HEK293 (cell line): ENCODE measurements around the gene LPAR2.

Experiments used
- CTCF ChIA-PET: fragments of 350-600 bp; formaldehyde crosslinking; extraction: SDS; loops from one replicate; lab custom pipeline; 2021; ENCODE audit warnings: antibody characterized with exemption; lab: Yijun Ruan, JAX
- POLR2A ChIA-PET: fragments of 300-600 bp; formaldehyde crosslinking; extraction: SDS; loops from one replicate; lab custom pipeline; 2020; ENCODE audit warnings: antibody characterized with exemption, inconsistent platforms; lab: Yijun Ruan, JAX
- H3K27ac ChIP-seq: fragments of 200-500 bp; sonication (Bioruptor generic); 2 replicates; pipeline ENCODE4 v1.5.1; 2014; ENCODE audit warnings: low read depth, low read length, control low read depth, inconsistent platforms; ENCODE audit errors: extremely low read depth
- H3K36me3 ChIP-seq, 2 experiments: fragments of 200-500 bp in 1 of 2; sonication (Bioruptor generic) in 1 of 2; 1 replicate in 1 of 2; 2 replicates in 1 of 2; pipeline ENCODE4 v1.5.1; 2014 to 2017; ENCODE audit warnings: inconsistent platforms in 2 of 2, low read length in 2 of 2; ENCODE audit not compliant: control insufficient read depth in 2 of 2, insufficient read depth in 1 of 2
- H3K4me1 ChIP-seq: fragments of 200-500 bp; sonication (Bioruptor generic); 2 replicates; pipeline ENCODE4 v1.5.1; 2014; ENCODE audit warnings: mild to moderate bottlenecking, low read length, inconsistent platforms; ENCODE audit not compliant: control insufficient read depth, insufficient read depth
- H3K4me3 ChIP-seq: 2 replicates; pipeline ENCODE4 v1.5.1; 2011; ENCODE audit warnings: low read depth, mild to moderate bottlenecking, control low read depth, low read length, moderate library complexity
- H3K9me3 ChIP-seq: fragments of 200-500 bp; sonication (Bioruptor generic); 2 replicates; pipeline ENCODE4 v1.5.1; 2014; ENCODE audit warnings: low read depth, low read length, inconsistent platforms; ENCODE audit not compliant: control insufficient read depth, insufficient read depth
- GLI2 ChIP-seq: fragments of 450-650 bp; formaldehyde crosslinking; IDR thresholded peaks from 2 replicates; pipeline ENCODE4; 2017; ENCODE audit warnings: missing biosample characterization, missing genetic modification characterization, low read depth, borderline replicate concordance
- KLF9 ChIP-seq: fragments of 450-650 bp; formaldehyde crosslinking; IDR thresholded peaks from 2 replicates; pipeline ENCODE4 v1.5.1; 2016; ENCODE audit warnings: missing biosample characterization, missing genetic modification characterization, low read depth
- MZF1 ChIP-seq: fragments of 450-650 bp; formaldehyde crosslinking; IDR thresholded peaks from 2 replicates; pipeline ENCODE4 v1.5.1; 2017; ENCODE audit warnings: missing biosample characterization, missing genetic modification characterization, borderline replicate concordance
- SALL2 ChIP-seq: fragments of 450-650 bp; formaldehyde crosslinking; IDR thresholded peaks from 2 replicates; pipeline ENCODE4 v1.5.0; 2017; ENCODE audit warnings: missing biosample characterization, mild to moderate bottlenecking, missing genetic modification characterization, borderline replicate concordance
- ZBTB1 ChIP-seq: fragments of 450-650 bp; formaldehyde crosslinking; IDR thresholded peaks from 2 replicates; pipeline ENCODE4 v1.5.1; 2016; ENCODE audit warnings: missing biosample characterization, missing genetic modification characterization
- ZIC2 ChIP-seq: fragments of 450-650 bp; formaldehyde crosslinking; IDR thresholded peaks from 2 replicates; pipeline ENCODE4 v1.5.1; 2016; ENCODE audit warnings: missing biosample characterization, missing genetic modification characterization
- ZNF140 ChIP-seq: fragments of 450-650 bp; formaldehyde crosslinking; IDR thresholded peaks from 2 replicates; pipeline ENCODE4 v1.5.1; 2016; ENCODE audit warnings: missing biosample characterization, missing genetic modification characterization
- ZNF239 ChIP-seq: fragments of 450-650 bp; formaldehyde crosslinking; IDR thresholded peaks from 2 replicates; pipeline ENCODE4 v1.5.1; 2016; ENCODE audit warnings: missing biosample characterization, missing genetic modification characterization
- ZNF274 ChIP-seq, 2 experiments: fragments of 200-500 bp in 1 of 2; fragments of 450-650 bp in 1 of 2; sonication (Bioruptor generic) in 1 of 2; formaldehyde crosslinking in 1 of 2; IDR thresholded peaks; 2 replicates each; pipeline versions ENCODE4 v1.5.1 to v1.6.1; 2014 to 2016; ENCODE audit warnings: borderline replicate concordance in 1 of 2, inconsistent platforms in 1 of 2, low read length in 1 of 2, missing biosample characterization in 1 of 2, missing genetic modification characterization in 1 of 2
- ZNF324 ChIP-seq: fragments of 450-650 bp; formaldehyde crosslinking; IDR thresholded peaks from 2 replicates; pipeline ENCODE4 v1.5.1; 2016; ENCODE audit warnings: missing biosample characterization, missing genetic modification characterization
- ZNF561 ChIP-seq: fragments of 450-650 bp; IDR thresholded peaks from 2 replicates; pipeline ENCODE4 v1.5.1; 2018; ENCODE audit warnings: missing biosample characterization, missing genetic modification characterization, borderline replicate concordance
- ZNF623 ChIP-seq: fragments of 450-650 bp; formaldehyde crosslinking; IDR thresholded peaks from 2 replicates; pipeline ENCODE4 v1.5.1; 2016; ENCODE audit warnings: missing biosample characterization, missing genetic modification characterization
- ZNF626 ChIP-seq: fragments of 450-650 bp; sonication (Bioruptor Pico); formaldehyde crosslinking; IDR thresholded peaks from 2 replicates; pipeline ENCODE4 v1.5.1; 2018; ENCODE audit warnings: missing biosample characterization, missing genetic modification characterization, inconsistent platforms
- ZNF777 ChIP-seq: fragments of 450-650 bp; formaldehyde crosslinking; IDR thresholded peaks from 2 replicates; pipeline ENCODE4 v1.5.1; 2017; ENCODE audit warnings: missing biosample characterization, missing genetic modification characterization, borderline replicate concordance
- TF ChIP-seq, protein P1 (sequence below): fragments of 450-650 bp; IDR thresholded peaks from 2 replicates; pipeline ENCODE4 v1.5.1; 2018; ENCODE audit warnings: missing biosample characterization, missing genetic modification characterization
- TF ChIP-seq, protein P2 (sequence below): fragments of 450-650 bp; formaldehyde crosslinking; IDR thresholded peaks from 2 replicates; pipeline ENCODE4 v1.5.1; 2017; ENCODE audit warnings: missing biosample characterization, missing genetic modification characterization
- TF ChIP-seq, protein P3 (sequence below): fragments of 450-650 bp; formaldehyde crosslinking; IDR thresholded peaks from 2 replicates; pipeline ENCODE4 v1.5.1; 2016; ENCODE audit warnings: missing biosample characterization, missing genetic modification characterization
- TF ChIP-seq, protein P4 (sequence below): fragments of 450-650 bp; formaldehyde crosslinking; IDR thresholded peaks from 2 replicates; pipeline ENCODE4 v1.5.1; 2016; ENCODE audit warnings: missing biosample characterization, missing genetic modification characterization
- TF ChIP-seq, protein P5 (sequence below): fragments of 450-650 bp; formaldehyde crosslinking; IDR thresholded peaks from 2 replicates; pipeline ENCODE4 v1.5.1; 2016; ENCODE audit warnings: missing biosample characterization, missing genetic modification characterization
- TF ChIP-seq, protein P6 (sequence below): sonication (generic); formaldehyde crosslinking; IDR thresholded peaks from 2 replicates; pipeline ENCODE4 v1.8.1; 2022; ENCODE audit warnings: mild to moderate bottlenecking, moderate library complexity, missing genetic modification reagents
- TF ChIP-seq, protein P7 (sequence below): fragments of 450-650 bp; formaldehyde crosslinking; IDR thresholded peaks from 2 replicates; pipeline ENCODE4 v1.5.1; 2016; ENCODE audit warnings: missing biosample characterization, missing genetic modification characterization

Gene LPAR2

DNA sequence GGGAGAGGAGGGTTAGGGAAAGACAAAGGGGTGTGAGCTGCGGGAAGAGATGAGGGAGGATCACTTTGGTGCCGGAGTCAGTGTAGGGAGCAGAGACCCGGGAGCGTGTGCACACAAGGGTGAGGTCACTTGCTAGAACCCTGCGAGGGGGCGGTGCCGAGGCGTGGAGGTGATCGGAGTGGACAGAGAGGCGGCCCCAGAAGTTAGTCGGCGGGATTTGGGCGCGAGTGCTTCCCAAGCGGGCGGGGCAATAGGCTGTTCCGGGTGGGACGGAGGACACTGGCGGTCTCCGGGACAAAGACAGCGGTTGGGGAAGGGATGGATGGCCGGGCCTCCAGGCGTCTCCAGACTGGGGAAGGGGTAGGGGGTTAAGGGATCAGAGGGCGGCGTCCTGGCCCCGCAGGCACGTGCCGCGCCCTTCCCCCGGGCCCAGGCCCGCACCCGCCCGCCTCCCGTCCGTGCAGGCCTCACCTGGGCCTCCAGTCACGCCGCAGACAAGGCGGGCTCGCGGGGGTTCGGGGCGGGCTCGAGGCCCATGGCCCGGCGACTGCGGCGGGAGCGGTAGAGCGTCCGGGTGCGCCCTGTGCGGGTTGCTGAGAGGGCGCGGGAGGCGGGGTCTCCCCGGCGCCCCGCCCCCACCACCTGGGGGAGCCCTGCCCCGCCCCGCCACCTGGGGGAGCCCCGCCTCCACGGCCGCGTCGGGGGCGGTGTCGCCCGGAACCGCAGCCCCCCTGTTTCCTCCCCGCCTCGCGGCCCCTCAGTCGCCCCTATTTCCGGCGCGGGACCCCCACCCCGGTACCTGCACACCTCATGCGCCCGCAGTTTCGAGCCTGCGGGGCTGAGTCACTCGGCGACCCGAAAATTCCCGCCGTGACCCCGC, at the start of gene LPAR2 (continued):
- no peak for TF ChIP-seq ZNF274 (IDR thresholded peaks at IDR 0.05; ENCODE audit: low read length)
- no peak for TF ChIP-seq ZNF274 (tag by site-specific recombination; IDR thresholded peaks at IDR 0.05; ENCODE audit: borderline replicate concordance)
- TF ChIP-seq, all 188 proteins: peak for 13

DNA sequence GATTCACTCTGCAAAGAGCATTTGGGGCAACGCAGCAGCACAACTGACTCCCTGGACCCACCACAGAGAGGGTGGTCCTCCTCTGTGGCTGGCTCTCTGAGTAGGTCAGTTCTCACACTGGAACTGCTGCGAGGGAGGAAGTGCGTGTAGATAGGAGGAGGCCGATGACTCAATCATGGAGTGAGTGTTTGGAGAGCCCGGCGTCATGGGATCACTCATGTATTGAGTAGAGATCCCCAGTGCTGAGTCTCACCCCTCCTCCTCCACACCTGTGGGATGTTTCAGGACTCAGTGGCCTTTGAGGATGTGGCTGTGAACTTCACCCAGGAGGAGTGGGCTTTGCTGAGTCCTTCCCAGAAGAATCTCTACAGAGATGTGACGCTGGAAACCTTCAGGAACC, 49.6 kb upstream of the LPAR2 start:
- TF ChIP-seq KLF9 (tag by site-specific recombination), result no peak
- no peak for TF ChIP-seq ZNF324
- no peak for TF ChIP-seq ZNF239
- no peak for TF ChIP-seq ZNF777 (tag by site-specific recombination)
- no peak for TF ChIP-seq ZNF140 (tag by site-specific recombination)
- no peak for TF ChIP-seq ZBTB1 (tag by site-specific recombination)
- no peak for TF ChIP-seq GLI2 (tag by site-specific recombination)
- TF ChIP-seq, protein P1, sequence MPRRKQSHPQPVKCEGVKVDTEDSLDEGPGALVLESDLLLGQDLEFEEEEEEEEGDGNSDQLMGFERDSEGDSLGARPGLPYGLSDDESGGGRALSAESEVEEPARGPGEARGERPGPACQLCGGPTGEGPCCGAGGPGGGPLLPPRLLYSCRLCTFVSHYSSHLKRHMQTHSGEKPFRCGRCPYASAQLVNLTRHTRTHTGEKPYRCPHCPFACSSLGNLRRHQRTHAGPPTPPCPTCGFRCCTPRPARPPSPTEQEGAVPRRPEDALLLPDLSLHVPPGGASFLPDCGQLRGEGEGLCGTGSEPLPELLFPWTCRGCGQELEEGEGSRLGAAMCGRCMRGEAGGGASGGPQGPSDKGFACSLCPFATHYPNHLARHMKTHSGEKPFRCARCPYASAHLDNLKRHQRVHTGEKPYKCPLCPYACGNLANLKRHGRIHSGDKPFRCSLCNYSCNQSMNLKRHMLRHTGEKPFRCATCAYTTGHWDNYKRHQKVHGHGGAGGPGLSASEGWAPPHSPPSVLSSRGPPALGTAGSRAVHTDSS (tag by site-specific recombination), result no peak
- TF ChIP-seq, protein P2, sequence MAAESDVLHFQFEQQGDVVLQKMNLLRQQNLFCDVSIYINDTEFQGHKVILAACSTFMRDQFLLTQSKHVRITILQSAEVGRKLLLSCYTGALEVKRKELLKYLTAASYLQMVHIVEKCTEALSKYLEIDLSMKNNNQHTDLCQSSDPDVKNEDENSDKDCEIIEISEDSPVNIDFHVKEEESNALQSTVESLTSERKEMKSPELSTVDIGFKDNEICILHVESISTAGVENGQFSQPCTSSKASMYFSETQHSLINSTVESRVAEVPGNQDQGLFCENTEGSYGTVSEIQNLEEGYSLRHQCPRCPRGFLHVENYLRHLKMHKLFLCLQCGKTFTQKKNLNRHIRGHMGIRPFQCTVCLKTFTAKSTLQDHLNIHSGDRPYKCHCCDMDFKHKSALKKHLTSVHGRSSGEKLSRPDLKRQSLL (tag by site-specific recombination), result no peak
- TF ChIP-seq, protein P3, sequence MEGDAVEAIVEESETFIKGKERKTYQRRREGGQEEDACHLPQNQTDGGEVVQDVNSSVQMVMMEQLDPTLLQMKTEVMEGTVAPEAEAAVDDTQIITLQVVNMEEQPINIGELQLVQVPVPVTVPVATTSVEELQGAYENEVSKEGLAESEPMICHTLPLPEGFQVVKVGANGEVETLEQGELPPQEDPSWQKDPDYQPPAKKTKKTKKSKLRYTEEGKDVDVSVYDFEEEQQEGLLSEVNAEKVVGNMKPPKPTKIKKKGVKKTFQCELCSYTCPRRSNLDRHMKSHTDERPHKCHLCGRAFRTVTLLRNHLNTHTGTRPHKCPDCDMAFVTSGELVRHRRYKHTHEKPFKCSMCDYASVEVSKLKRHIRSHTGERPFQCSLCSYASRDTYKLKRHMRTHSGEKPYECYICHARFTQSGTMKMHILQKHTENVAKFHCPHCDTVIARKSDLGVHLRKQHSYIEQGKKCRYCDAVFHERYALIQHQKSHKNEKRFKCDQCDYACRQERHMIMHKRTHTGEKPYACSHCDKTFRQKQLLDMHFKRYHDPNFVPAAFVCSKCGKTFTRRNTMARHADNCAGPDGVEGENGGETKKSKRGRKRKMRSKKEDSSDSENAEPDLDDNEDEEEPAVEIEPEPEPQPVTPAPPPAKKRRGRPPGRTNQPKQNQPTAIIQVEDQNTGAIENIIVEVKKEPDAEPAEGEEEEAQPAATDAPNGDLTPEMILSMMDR (tag by site-specific recombination), result no peak
- TF ChIP-seq, protein P4, sequence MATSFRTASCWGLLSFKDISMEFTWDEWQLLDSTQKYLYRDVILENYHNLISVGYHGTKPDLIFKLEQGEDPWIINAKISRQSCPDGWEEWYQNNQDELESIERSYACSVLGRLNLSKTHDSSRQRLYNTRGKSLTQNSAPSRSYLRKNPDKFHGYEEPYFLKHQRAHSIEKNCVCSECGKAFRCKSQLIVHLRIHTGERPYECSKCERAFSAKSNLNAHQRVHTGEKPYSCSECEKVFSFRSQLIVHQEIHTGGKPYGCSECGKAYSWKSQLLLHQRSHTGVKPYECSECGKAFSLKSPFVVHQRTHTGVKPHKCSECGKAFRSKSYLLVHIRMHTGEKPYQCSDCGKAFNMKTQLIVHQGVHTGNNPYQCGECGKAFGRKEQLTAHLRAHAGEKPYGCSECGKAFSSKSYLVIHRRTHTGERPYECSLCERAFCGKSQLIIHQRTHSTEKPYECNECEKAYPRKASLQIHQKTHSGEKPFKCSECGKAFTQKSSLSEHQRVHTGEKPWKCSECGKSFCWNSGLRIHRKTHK (tag by site-specific recombination), result no peak
- no peak for TF ChIP-seq ZNF626 (tag by site-specific recombination)
- TF ChIP-seq SALL2 (tag by site-specific recombination), result no peak
- TF ChIP-seq, protein P5, sequence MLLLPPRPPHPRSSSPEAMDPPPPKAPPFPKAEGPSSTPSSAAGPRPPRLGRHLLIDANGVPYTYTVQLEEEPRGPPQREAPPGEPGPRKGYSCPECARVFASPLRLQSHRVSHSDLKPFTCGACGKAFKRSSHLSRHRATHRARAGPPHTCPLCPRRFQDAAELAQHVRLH (tag by site-specific recombination), result no peak
- no peak for TF ChIP-seq ZNF623 (tag by site-specific recombination)
- no peak for TF ChIP-seq ZNF561
- no peak for TF ChIP-seq MZF1 (tag by site-specific recombination)
- no peak for TF ChIP-seq ZIC2 (tag by site-specific recombination)
- TF ChIP-seq, protein P6, sequence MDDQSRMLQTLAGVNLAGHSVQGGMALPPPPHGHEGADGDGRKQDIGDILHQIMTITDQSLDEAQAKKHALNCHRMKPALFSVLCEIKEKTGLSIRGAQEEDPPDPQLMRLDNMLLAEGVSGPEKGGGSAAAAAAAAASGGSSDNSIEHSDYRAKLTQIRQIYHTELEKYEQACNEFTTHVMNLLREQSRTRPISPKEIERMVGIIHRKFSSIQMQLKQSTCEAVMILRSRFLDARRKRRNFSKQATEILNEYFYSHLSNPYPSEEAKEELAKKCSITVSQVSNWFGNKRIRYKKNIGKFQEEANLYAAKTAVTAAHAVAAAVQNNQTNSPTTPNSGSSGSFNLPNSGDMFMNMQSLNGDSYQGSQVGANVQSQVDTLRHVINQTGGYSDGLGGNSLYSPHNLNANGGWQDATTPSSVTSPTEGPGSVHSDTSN (CRISPR knock-in tag), result no peak
- TF ChIP-seq, protein P7, sequence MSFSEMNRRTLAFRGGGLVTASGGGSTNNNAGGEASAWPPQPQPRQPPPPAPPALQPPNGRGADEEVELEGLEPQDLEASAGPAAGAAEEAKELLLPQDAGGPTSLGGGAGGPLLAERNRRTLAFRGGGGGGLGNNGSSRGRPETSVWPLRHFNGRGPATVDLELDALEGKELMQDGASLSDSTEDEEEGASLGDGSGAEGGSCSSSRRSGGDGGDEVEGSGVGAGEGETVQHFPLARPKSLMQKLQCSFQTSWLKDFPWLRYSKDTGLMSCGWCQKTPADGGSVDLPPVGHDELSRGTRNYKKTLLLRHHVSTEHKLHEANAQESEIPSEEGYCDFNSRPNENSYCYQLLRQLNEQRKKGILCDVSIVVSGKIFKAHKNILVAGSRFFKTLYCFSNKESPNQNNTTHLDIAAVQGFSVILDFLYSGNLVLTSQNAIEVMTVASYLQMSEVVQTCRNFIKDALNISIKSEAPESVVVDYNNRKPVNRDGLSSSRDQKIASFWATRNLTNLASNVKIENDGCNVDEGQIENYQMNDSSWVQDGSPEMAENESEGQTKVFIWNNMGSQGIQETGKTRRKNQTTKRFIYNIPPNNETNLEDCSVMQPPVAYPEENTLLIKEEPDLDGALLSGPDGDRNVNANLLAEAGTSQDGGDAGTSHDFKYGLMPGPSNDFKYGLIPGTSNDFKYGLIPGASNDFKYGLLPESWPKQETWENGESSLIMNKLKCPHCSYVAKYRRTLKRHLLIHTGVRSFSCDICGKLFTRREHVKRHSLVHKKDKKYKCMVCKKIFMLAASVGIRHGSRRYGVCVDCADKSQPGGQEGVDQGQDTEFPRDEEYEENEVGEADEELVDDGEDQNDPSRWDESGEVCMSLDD (tag by site-specific recombination), result no peak
- CTCF ChIA-PET, result no interaction called here
- peaks cover 56 to 59% of the 10 kb centered on the region in 2 experiments for H3K36me3 ChIP-seq
- H3K4me3 ChIP-seq, result no peak overlapping the region
- POLR2A ChIA-PET, result no interaction called here
- H3K27ac ChIP-seq, result no peak overlapping the region
- no peaks in the 10 kb centered on the region; the same call in 1 of the 2 replicates for H3K9me3 ChIP-seq
- H3K4me1 ChIP-seq, result no peaks in the 10 kb centered on the region
